ENCODE data around the gene OR2T3. TPM values are rescaled to one million over a fixed set of nuclear protein-coding genes. Genes with fewer than 3 reads are reported as not detected.

OR2T3 gene
- polyA plus RNA-seq, 1 donor = not detected

Other genes starting within 250 kb of the OR2T3 start
- not detected for gene OR2M4, start 241.9 kb upstream of the OR2T3 start, polyA plus RNA-seq
- gene OR2T33, start 195.4 kb upstream of the OR2T3 start, polyA plus RNA-seq = not detected
- gene OR2T12, start 169.9 kb upstream of the OR2T3 start, polyA plus RNA-seq = not detected
- gene OR2M7, start 148.8 kb upstream of the OR2T3 start, polyA plus RNA-seq = not detected
- gene OR14C36, start 124.6 kb upstream of the OR2T3 start, polyA plus RNA-seq = not detected
- gene OR2T4, start 111.7 kb upstream of the OR2T3 start, polyA plus RNA-seq = not detected
- gene OR2T6, start 97.6 kb upstream of the OR2T3 start, polyA plus RNA-seq = not detected
- gene OR2T1, start 70.3 kb upstream of the OR2T3 start, polyA plus RNA-seq = not detected
- gene OR2T2, start 27.7 kb upstream of the OR2T3 start, polyA plus RNA-seq = not detected
- not detected for gene OR2T5, start 15.2 kb downstream of the OR2T3 start, polyA plus RNA-seq
- not detected for gene OR2G6, start 34.7 kb downstream of the OR2T3 start, polyA plus RNA-seq
- not detected for gene OR2T29, start 89.4 kb downstream of the OR2T3 start, polyA plus RNA-seq
- not detected for gene OR2T34, start 101.4 kb downstream of the OR2T3 start, polyA plus RNA-seq
- not detected for gene OR2T10, start 124.3 kb downstream of the OR2T3 start, polyA plus RNA-seq
- not detected for gene OR2T11, start 161.7 kb downstream of the OR2T3 start, polyA plus RNA-seq
- not detected for gene OR2T35, start 171.9 kb downstream of the OR2T3 start, polyA plus RNA-seq
- not detected for gene OR2T27, start 182.2 kb downstream of the OR2T3 start, polyA plus RNA-seq
- not detected for gene OR14I1, start 229.4 kb downstream of the OR2T3 start, polyA plus RNA-seq

Measured in large intestine (tissue), 1 donor.